Measurements from ENCODE around the gene COTL1.
A peak's percentile ranks its signal among the peaks of the same experiment; 100 is the strongest.

The COTL1 gene, protein sequence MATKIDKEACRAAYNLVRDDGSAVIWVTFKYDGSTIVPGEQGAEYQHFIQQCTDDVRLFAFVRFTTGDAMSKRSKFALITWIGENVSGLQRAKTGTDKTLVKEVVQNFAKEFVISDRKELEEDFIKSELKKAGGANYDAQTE

DNA sequence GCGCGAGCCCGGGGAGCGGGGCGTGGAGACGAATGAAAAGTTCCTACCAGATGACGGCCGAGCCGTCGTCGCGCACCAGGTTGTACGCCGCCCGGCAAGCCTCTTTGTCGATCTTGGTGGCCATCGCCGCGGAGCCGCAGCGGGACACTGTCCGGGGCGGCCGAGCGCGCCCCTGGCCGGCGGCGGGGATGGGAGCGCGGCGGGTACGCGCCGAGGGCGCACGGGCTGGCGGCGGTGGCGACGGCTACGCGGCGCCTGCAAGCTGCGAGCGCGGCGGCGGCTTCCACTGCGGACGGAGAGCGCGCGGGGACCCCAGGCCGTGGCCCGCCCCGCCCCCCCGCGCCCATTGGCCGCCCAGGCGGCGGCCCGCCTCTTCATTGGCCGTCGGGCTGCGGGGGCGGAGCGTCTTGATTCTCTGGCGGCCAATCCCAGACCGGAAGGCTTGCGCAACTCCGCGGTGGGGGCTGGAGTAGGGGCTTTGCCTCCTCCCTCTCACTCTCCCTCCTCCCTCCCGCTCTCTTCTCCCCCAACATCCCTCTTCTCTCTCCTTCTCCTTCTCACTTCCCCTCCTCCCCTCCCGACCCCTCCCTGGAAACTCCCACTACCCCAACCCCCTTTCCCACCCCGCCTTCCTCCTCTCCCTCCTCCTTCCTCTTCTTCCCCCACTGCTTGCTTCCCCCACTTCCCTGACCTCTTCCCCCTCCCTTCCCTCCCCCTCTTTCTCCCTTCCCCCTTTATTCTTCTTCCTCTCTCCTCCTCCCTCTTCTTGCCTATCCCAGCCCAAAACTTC, at the start of gene COTL1:
Gene COTL1, minus strand, starts transcription at position 288 of the 790 bp plus-strand sequence. Its CDS starts 164 bp downstream, at position 124.
- peaks cover 34% of the 10 kb centered on the region for H3K36me3 Mint-ChIP-seq (ENCODE audit: insufficient read depth)
- DNase-seq (ENCODE audit: low spot score in 2 of 2): peak; percentile 78 to 89
- H3K27ac Mint-ChIP-seq (ENCODE audit: low read depth): peak within 1 kb of the TSS; percentile 88
- peak within 1 kb of the TSS; percentile 97 for H3K4me3 Mint-ChIP-seq
- no peaks in the 10 kb centered on the region for H3K9me3 Mint-ChIP-seq
- no peaks in the 10 kb centered on the region for H3K27me3 Mint-ChIP-seq
- peak; percentile 84 for ATAC-seq (replicated peaks; ENCODE audit: extremely low read depth, poor library complexity, severe bottlenecking)
- peaks cover 59% of the 10 kb centered on the region for H3K4me1 Mint-ChIP-seq

DNA sequence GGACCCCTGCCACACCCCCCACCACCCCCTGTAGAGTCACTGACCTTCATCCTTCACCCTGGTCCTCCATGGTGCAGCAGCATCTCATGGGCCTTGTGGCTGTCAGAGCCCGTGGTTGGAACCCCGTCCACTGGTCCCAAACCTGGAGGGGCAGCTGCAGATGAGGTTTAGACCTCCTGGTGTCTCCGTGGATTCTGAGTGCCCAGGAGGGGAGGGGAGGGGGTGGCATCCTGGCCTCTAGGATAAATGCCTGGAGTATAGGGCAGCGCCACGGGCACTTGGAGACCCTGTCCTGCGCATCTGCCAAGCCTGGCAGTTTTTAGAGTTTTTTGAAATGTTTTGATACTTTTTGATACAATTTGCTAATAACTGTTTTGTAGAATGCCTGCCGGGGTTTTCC, 48.0 kb upstream of the COTL1 start:
- no peak overlapping the region for H3K4me3 Mint-ChIP-seq
- ATAC-seq (replicated peaks; ENCODE audit: extremely low read depth, poor library complexity, severe bottlenecking) (no peak), DNase-seq (ENCODE audit: low spot score in 2 of 2) (no peak)
- H3K36me3 Mint-ChIP-seq (ENCODE audit: insufficient read depth): peaks cover 29% of the 10 kb centered on the region
- no peaks in the 10 kb centered on the region for H3K27me3 Mint-ChIP-seq
- H3K4me1 Mint-ChIP-seq: no peaks in the 10 kb centered on the region
- H3K27ac Mint-ChIP-seq (ENCODE audit: low read depth): no peak overlapping the region
- no peaks in the 10 kb centered on the region for H3K9me3 Mint-ChIP-seq

DNA sequence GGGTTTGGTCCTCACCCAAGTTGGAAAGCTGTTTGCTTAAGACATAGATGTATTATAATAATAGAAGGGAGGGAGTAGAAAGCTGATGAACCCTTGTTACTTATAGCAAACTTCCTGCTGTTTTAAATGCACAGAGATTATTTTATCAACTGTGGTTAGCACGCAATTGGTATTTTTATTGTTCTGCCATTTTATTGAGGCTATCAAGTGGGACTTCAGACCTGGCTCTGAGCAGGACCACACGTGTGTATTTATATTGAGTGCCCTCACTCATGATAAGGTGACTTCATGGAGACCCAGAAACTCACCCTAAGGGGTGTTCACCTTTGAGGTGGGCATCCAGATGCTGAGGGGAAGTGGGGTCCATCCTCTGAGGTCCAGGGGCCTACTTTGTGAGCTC, 47.5 kb upstream of the COTL1 start:
- Mint-ChIP-seq H3K27me3 (no peaks in the 10 kb centered on the region), H3K9me3 (no peaks in the 10 kb centered on the region), H3K36me3 (ENCODE audit: insufficient read depth) (peaks cover 32% of the 10 kb centered on the region), H3K27ac (ENCODE audit: low read depth) (no peak overlapping the region), H3K4me3 (no peak overlapping the region), H3K4me1 (no peaks in the 10 kb centered on the region)
- DNase-seq (ENCODE audit: low spot score in 2 of 2) (no peak), ATAC-seq (replicated peaks; ENCODE audit: extremely low read depth, poor library complexity, severe bottlenecking) (no peak)

DNA sequence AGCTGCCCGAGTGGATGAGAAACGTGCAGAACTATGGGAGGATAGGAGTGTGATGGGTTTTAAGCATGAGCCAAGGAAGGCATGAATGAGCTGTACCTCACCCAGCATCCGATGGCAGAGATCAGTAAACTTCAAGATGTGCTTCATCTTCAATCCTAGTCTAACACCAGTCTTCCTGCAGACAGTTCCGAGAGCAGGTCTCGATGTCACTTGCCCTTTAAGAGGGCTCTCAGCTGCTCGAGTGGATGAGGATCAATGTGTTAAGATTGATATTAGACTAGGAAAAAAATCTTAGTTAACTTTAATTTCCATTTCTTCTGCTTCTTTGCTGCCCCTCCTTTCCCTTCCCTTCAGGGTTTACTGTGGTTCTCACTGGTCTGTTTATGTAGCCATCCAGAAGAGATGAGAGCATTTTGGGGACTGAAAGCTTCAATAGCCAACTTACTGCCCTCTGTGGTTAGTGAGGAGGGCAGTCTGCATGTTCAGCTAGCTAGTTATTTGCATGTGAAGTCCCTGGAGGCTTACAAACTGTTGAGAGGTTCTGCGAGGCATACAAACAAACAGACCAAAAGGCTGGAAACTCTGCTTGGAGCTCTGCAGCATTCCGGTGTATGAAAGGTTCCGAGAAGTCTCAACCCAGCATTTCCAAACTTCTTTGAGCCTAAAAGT, 45.7 kb upstream of the COTL1 start:
- no peaks in the 10 kb centered on the region for H3K9me3 Mint-ChIP-seq
- no peak for ATAC-seq (replicated peaks; ENCODE audit: extremely low read depth, poor library complexity, severe bottlenecking)
- no peak overlapping the region for H3K27ac Mint-ChIP-seq (ENCODE audit: low read depth)

DNA sequence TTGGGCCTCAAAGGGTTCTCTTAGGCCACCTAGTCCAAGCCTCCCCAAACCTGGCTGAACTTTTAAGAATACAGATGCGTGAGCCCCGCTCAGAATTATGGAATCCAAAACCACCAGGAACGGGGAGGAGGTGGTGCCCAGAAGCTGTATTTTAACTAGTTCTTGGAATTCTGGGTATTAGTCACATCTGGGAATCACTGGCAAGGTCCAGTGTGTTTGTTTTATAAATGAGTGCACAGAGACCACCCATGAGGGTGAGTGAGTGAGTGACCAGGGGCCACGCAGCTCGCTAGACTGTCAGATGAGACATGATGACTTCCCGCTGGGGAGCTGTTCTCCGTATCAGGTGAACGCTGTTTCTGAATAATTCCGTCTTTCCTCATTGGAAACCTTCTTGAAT, 44.6 kb upstream of the COTL1 start:
- H3K36me3 Mint-ChIP-seq (ENCODE audit: insufficient read depth): peaks cover 54% of the 10 kb centered on the region
- H3K27me3 Mint-ChIP-seq: no peaks in the 10 kb centered on the region
- DNase-seq (ENCODE audit: low spot score in 2 of 2): no peak
- no peaks in the 10 kb centered on the region for H3K9me3 Mint-ChIP-seq
- no peak overlapping the region for H3K27ac Mint-ChIP-seq (ENCODE audit: low read depth)
- no peak overlapping the region for H3K4me3 Mint-ChIP-seq
- H3K4me1 Mint-ChIP-seq: no peaks in the 10 kb centered on the region
- no peak for ATAC-seq (replicated peaks; ENCODE audit: extremely low read depth, poor library complexity, severe bottlenecking)

More for the DNA sequence above, 45.7 kb upstream of the COTL1 start:
- H3K4me1 Mint-ChIP-seq: no peaks in the 10 kb centered on the region
- H3K4me3 Mint-ChIP-seq: no peak overlapping the region
- no peak for DNase-seq (ENCODE audit: low spot score in 2 of 2)
- no peaks in the 10 kb centered on the region for H3K27me3 Mint-ChIP-seq
- peaks cover 48% of the 10 kb centered on the region for H3K36me3 Mint-ChIP-seq (ENCODE audit: insufficient read depth)

DNA sequence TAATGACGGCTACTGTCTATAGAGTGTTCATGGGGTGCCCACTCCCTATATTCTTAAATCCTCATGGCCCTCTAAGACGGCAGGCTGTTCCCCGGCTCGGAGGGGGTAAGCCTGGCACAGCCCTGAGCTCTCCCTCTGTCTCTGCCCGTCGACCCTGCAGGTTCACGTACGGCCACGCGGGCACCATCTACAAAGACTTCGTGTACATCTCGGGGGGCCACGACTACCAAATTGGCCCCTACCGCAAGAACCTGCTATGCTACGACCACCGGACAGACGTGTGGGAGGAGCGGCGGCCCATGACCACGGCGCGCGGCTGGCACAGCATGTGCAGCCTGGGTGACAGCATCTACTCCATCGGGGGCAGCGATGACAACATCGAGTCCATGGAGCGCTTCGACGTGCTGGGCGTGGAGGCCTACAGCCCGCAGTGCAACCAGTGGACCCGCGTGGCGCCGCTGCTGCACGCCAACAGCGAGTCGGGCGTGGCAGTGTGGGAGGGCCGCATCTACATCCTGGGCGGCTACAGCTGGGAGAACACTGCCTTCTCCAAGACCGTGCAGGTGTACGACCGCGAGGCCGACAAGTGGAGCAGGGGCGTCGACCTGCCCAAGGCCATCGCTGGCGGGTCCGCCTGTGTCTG, 43.7 kb upstream of the COTL1 start:
- Mint-ChIP-seq H3K4me3 (no peak overlapping the region), H3K36me3 (ENCODE audit: insufficient read depth) (peaks cover 57% of the 10 kb centered on the region), H3K27ac (ENCODE audit: low read depth) (peak overlapping the region; percentile 29), H3K4me1 (peaks cover 1% of the 10 kb centered on the region), H3K27me3 (no peaks in the 10 kb centered on the region), H3K9me3 (no peaks in the 10 kb centered on the region)
- DNase-seq (ENCODE audit: low spot score in 2 of 2) (no peak), ATAC-seq (replicated peaks; ENCODE audit: extremely low read depth, poor library complexity, severe bottlenecking) (no peak)

DNA sequence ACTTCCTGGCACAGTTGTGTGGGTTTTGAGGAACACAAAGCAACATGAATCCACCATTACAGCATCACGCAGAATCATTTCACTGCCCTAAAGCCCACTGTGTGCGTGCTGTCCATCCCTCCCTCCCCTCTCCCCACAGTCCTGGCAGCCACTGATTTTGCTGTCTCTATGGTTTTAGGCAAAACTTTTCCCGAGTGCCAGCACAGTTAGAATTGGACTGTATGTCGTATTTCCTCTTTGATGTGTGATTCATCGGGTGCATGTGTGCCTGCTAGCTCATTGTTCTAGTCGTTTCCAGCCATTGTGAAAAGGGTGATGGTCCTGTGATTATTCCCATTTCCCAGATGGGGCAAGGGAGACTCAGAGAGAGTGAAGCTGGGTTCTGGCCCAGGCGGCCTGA, 43.1 kb upstream of the COTL1 start:
- Mint-ChIP-seq H3K36me3 (ENCODE audit: insufficient read depth) (peaks cover 58% of the 10 kb centered on the region), H3K4me1 (peaks cover 7% of the 10 kb centered on the region), H3K27ac (ENCODE audit: low read depth) (peak overlapping the region; percentile 29), H3K9me3 (no peaks in the 10 kb centered on the region), H3K27me3 (no peaks in the 10 kb centered on the region), H3K4me3 (no peak overlapping the region)
- ATAC-seq (replicated peaks; ENCODE audit: extremely low read depth, poor library complexity, severe bottlenecking): no peak
- DNase-seq (ENCODE audit: low spot score in 2 of 2): no peak

DNA sequence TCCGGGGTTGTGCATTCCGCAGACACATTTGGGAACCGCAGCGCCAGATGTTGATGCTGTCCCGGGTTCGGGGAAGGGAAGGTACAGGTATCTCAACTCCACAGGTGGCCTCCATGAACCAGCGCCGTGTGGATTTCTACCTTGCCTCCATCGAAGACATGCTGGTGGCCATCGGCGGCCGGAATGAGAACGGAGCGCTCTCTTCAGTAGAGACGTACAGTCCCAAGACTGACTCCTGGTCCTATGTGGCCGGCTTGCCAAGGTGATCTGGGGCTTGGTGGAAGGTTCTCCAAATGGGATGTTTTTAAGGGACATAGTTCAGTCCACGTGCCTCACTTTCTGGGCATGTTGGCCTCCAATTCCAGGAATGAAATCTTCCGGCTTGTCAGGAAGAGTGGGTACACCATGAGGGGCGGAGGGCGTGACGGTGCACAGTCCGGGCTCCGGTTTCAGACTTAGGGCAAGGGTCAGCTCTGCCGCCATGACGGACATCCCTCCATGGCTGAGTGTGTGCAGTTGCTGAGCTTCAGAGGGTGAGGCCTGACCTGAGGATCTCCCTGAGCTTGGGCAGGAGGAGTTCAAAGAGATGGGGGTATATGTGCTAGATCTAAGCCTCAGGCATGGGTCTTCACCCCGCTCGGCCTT, 41.9 kb upstream of the COTL1 start:
- no peak for ATAC-seq (replicated peaks; ENCODE audit: extremely low read depth, poor library complexity, severe bottlenecking)
- DNase-seq (ENCODE audit: low spot score in 2 of 2): no peak
- peaks cover 64% of the 10 kb centered on the region for H3K36me3 Mint-ChIP-seq (ENCODE audit: insufficient read depth)
- H3K27me3 Mint-ChIP-seq: no peaks in the 10 kb centered on the region
- H3K4me3 Mint-ChIP-seq: no peak overlapping the region
- peaks cover 14% of the 10 kb centered on the region for H3K4me1 Mint-ChIP-seq
- H3K27ac Mint-ChIP-seq (ENCODE audit: low read depth): no peak overlapping the region
- no peaks in the 10 kb centered on the region for H3K9me3 Mint-ChIP-seq

DNA sequence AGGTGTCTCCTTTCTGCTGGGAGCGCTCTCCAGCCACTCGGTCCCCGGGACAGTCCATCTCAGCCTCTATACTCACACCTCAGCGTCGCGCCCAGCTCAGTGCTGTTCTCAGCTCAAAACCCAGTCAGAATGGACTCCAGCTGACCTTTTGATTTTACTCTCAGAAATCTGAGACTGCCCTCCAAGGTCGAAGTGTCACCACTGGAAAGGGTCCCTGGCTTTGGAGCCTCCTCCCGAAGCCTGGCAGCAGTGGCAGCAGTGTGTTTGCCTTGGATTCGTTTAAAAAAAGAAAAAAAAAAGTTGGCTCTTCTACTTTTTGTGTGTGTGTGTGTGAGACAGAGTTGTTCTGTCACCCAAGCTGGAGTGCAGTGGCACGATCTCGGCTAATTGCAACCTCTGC, 40.8 kb upstream of the COTL1 start:
- Mint-ChIP-seq H3K36me3 (ENCODE audit: insufficient read depth) (peaks cover 70% of the 10 kb centered on the region), H3K4me1 (peaks cover 25% of the 10 kb centered on the region), H3K27me3 (no peaks in the 10 kb centered on the region), H3K4me3 (no peak overlapping the region), H3K27ac (ENCODE audit: low read depth) (no peak overlapping the region), H3K9me3 (no peaks in the 10 kb centered on the region)
- ATAC-seq (replicated peaks; ENCODE audit: extremely low read depth, poor library complexity, severe bottlenecking): no peak
- no peak for DNase-seq (ENCODE audit: low spot score in 2 of 2)

DNA sequence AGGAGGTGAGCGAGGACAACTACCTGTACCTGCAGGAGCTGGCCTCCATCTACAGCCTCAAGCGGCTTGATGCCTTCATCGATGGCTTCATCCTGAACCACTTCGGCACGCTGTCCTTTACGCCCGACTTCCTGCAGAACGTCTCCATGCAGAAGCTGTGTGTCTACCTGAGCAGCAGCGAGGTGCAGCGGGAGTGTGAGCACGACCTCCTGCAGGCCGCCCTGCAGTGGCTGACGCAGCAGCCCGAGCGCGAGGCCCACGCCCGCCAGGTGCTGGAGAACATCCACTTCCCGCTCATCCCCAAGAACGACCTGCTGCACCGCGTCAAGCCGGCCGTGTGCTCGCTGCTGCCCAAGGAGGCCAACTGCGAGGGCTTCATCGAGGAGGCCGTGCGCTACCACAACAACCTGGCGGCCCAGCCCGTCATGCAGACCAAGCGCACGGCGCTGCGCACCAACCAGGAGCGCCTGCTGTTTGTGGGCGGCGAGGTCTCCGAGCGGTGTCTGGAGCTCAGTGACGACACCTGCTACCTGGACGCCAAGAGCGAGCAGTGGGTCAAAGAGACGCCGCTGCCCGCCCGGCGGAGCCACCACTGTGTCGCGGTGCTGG, 39.5 kb upstream of the COTL1 start:
- no peak overlapping the region for H3K4me3 Mint-ChIP-seq
- H3K4me1 Mint-ChIP-seq: peaks cover 36% of the 10 kb centered on the region
- no peak for ATAC-seq (replicated peaks; ENCODE audit: extremely low read depth, poor library complexity, severe bottlenecking)
- peaks cover 63% of the 10 kb centered on the region for H3K36me3 Mint-ChIP-seq (ENCODE audit: insufficient read depth)
- no peaks in the 10 kb centered on the region for H3K9me3 Mint-ChIP-seq
- no peak overlapping the region for H3K27ac Mint-ChIP-seq (ENCODE audit: low read depth)
- H3K27me3 Mint-ChIP-seq: no peaks in the 10 kb centered on the region
- DNase-seq (ENCODE audit: low spot score in 2 of 2): no peak

DNA sequence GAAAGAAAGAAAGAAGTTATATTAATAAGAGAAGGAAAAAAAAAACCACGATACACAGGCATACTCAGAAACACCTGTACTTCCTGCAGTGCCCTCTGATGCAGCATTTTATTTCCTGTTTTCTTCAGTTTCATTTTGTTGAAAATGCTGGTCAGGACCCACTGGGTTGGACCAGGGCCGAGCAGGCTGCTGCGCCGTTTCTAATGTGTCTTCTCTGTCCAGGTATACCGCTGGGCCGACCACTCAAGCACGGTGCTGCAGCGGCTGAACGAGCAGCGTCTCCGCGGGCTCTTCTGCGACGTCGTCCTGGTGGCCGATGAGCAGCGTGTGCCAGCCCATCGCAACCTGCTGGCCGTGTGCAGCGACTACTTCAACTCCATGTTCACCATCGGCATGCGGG, 38.8 kb upstream of the COTL1 start:
- H3K4me3 Mint-ChIP-seq: no peak overlapping the region
- DNase-seq (ENCODE audit: low spot score in 2 of 2) (no peak), ATAC-seq (replicated peaks; ENCODE audit: extremely low read depth, poor library complexity, severe bottlenecking) (no peak)
- H3K9me3 Mint-ChIP-seq: no peaks in the 10 kb centered on the region
- H3K27me3 Mint-ChIP-seq: no peaks in the 10 kb centered on the region
- peaks cover 43% of the 10 kb centered on the region for H3K4me1 Mint-ChIP-seq
- H3K27ac Mint-ChIP-seq (ENCODE audit: low read depth): no peak overlapping the region
- H3K36me3 Mint-ChIP-seq (ENCODE audit: insufficient read depth): peaks cover 65% of the 10 kb centered on the region

DNA sequence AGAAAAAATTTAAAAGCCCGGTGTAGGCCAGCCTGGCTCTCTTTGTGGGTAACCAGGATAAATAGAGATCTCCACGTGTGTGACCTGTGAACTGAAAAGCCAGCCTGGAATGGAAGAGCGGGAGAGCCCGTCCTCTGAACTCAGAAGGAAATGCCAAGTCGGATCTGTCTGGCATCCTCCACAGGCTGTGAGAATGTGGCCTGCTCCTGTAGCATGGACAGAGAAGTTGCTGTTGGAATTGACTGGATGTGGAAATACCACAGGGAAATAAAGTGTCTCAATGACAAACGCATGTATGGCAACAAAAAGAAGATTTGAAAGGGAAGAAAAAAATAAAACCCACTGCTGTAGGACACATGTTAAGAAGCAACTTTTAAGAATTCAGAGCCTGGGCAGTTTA, 37.1 kb upstream of the COTL1 start:
- ATAC-seq (replicated peaks; ENCODE audit: extremely low read depth, poor library complexity, severe bottlenecking) (no peak), DNase-seq (ENCODE audit: low spot score in 2 of 2) (no peak)
- no peaks in the 10 kb centered on the region for H3K9me3 Mint-ChIP-seq
- H3K27me3 Mint-ChIP-seq: no peaks in the 10 kb centered on the region
- peaks cover 55% of the 10 kb centered on the region for H3K4me1 Mint-ChIP-seq
- H3K27ac Mint-ChIP-seq (ENCODE audit: low read depth): no peak overlapping the region
- H3K4me3 Mint-ChIP-seq: no peak overlapping the region
- H3K36me3 Mint-ChIP-seq (ENCODE audit: insufficient read depth): peaks cover 60% of the 10 kb centered on the region

Measured in central memory CD8-positive, alpha-beta T cell (primary cell).